HG03066 (cell line): ENCODE results near the gene RNASE11.
A peak's percentile ranks its signal among the peaks of the same experiment; 100 is the strongest.
"Not testable (repeated sequence)": the region's sequence is repeated elsewhere in the genome, so short reads cannot be mapped to it uniquely, and the experiment has no call there.

Source experiments
- ATAC-seq: cut with Tn5 transposase; IDR thresholded peaks from one replicate; pipeline ENCODE4 v1.9.1; 2021; ENCODE audit warnings: low read depth; ENCODE audit not compliant: unreplicated experiment

RNASE11 gene

DNA sequence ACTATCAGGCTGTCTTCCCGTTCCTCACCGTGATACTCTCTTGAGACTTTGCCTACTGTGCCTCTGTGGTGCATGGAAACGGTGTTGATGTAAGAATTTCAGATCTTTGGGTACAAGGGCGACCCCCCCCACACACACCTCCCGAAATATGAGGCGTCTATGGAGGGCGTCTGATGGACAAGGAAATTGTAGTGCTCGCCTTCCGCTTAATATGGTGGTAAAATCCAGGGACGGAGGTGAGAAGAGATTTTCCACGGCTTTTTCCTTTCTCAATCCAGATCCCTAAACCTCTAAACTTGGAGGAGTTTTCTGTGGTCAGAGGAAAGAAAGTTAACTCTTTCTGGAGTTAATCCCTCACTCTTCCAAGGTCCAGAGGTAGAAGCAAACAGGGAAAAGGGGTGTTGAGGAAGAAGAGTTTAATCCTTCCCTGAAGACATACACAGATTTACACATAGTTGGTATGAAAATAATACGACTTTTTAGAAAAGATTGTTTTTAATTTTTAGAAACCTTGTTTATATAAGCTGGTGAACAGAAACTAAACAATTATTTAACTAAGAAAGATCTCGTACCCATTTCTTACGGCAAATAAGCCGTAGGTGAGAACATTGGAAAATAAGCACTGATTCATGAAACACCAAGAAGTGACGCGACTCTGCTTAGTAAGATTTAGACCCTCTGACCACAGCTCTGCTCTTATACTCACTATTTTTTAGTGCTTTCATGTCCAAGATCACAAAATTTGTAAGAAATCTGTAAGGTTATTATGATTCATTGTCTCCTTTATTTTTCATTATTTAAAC, 26.4 kb upstream of the RNASE11 start:
- ATAC-seq: no peak

DNA sequence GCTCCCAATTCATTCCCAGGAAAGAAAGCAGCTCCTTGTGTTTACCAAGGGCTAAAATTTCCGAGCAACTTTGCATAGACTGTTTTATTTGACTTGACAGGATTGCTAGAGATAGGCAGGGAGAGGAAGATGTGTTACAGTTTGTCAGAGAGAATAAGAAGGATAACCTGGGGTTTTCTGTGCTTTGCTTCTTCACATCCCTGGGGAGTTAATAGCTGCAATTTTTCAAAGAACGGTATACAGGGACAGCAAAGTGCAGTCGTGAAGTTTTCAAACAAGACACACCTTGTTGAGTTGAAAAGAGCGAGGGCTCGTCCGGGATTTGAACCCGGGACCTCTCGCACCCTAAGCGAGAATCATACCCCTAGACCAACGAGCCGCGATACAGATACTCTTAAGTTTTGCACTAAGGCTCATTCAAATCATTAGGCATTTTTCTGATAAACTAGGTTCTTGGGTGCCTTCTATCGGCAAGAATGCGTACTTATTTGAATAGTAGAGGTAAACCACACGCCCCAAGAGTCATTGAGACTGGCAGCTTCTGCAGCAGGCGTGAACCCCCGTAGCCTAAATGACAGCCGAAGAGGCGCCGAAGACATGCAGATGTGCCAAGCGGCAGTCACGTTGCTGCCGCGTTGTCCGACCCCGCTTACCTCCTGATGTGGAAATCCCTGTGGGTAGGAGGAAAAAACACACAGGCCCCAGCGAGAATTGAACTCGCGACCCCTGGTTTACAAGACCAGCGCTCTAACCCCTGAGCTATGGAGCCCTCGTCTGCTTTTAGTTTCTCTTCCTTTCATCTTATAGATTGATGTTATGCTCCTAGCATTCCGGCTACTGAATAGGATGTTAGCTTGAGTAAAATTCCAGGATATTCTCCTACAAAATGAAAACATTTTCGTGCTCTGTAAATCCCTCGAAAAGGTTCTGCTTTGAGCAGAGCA, 25.6 kb upstream of the RNASE11 start:
- ATAC-seq: peak; percentile 68

DNA sequence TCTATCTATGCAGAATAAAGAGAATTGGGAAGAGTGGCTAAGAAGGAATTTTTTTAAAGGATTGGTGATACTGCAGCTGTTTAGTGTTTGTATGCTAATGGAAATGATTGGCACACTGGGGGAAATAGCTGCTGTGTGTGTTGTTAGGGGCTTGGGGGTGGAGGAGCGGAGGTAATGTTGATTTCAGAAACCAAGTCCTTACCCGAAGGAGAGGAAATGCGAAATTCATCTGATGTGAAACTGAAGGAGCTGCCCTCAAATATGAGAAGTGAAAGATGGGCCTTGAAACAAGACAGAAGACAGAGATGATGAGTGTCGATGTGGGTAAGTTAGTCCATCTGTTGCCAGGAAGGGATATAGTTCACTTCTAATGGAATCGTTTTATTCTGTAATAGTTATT, 24.6 kb upstream of the RNASE11 start:
- ATAC-seq: no peak

DNA sequence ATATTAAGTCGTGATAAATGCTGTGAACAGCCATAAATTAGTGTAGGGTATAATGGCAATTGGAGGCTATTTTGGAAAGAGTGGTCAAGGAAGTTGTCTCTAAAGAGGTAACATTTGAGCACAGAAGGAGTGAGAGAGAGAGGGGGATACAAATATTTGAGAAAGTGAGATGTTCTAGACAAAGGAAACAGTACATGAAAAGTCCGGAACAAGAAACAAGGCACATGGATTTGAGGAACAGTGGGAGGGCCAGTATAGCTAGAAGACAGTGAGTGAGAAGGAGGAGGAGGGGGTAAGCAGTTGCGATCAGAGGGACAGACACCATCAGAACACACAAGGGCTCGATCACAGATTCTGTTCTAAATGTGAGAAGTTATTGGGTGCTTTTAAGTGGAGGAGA, 23.5 kb upstream of the RNASE11 start:
- no peak for ATAC-seq

DNA sequence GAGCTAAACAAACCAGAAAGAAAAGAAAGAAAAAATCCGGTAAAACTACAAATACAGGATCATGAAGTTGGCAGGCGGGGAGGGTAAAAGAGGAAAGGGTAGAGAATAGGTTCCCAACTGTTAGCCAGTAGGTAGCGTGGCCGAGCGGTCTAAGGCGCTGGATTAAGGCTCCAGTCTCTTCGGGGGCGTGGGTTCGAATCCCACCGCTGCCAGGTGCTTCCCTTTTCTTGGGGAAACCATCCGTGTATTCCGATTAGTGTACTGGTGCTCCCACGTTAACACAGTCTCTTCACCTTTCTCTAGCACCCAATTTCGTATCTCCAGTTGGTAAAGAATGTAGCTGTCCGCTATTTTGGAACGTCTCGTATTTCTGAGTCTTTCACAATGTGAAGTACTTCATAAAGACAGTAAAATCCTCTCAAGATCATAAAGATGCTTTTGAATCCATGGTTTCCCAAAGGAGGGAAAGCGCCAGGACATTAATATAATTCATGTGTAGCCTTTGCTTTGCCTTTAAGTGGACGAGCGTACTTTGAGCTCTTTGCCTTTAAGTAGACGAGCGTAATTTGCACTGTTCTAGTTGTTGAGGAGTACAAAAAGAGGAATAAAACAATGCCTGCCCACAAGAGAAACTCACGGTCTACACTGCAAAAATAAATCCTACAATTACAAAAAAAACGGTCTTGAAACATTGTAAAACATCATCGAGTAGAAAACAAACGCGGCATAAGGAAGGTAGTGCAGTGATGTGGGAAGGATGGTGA, 22.4 kb upstream of the RNASE11 start:
- ATAC-seq: no peak

DNA sequence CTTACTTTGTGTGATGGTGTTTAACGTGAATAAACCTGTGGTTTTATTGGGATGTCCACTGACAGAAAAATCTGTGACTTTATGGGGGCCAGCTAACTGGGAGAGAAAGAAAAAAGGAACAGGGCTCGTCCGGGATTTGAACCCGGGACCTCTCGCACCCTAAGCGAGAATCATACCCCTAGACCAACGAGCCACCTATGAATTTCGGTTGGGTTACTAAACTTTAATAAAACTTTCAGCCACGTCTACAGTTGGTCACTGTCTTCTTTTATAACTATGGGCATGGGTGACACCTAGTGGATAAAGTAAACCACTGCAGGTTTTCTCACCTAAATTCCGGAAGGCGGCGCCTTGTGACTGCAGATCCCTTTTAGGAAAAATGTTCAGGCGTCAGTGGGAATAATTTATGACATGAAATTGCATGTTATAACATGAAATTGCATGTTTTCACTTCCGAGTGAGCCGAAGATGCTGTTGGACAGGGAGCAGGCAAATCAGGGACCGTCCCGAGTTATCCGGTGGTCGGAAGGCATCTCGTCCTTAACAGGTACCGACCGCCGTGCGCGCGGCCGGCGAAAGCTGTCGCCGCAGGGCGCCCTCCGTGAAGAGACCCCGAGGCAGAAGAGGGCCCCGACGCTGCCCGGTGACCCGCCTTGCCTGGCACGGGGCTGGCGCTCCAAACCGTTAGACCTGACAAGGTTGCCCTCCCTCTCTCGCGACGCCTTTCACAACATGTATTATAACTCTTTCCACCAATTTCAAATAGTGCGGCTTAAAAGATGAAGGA, 21.6 kb upstream of the RNASE11 start:
- ATAC-seq: no peak

DNA sequence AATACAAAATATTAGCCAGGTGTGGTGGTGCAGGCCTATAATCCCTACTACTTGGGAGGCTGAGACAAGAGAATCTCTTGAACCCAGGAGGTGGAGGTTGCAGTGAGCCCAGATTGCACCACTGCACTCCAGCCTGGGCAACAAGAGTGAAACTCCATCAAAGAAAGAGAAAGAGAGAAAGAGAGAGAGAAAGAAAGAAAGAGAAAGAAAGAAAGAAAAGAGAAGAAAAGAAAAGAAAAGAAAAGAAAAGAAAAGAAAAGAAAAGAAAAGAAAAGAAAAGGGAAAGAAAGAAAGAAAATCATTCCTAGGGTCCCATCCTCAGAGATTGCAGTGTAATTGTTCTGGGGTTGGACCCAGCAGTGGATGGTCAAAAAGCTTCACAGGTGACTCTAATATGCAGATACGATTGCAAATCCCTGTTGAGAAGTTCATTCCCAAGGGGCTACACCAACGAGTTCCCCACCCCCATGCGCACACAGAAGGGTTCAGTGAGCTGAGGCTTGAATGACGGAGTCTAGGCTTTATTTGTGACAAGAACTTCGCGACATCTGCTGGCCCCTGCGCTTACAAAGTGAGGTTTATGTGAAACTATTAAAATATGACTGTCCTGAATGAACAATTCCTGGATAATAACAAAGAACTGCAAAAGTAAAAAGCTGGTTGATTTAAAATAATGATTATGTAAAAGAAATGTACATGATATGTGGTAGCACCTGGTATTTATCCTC, 20.7 kb upstream of the RNASE11 start:
- no peak for ATAC-seq

DNA sequence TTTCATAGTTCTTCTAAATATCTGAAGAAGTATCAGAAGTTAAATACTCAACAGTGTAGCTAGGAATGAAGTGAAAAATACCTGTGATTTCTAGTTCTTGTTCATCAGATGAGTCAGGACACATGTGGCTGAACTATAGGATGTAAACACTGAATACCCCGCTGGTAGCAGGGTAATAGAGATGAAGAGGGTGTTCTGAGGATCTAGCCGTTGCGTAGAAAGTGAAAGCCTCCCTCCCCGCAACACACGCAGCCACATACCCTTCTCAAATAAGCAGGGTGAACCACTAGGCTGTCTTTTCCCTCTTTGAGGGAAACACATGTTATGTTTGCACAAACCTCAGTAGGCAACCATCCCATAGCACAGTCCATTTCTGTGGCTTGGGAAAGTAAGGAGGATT, 19.8 kb upstream of the RNASE11 start:
- ATAC-seq: no peak

DNA sequence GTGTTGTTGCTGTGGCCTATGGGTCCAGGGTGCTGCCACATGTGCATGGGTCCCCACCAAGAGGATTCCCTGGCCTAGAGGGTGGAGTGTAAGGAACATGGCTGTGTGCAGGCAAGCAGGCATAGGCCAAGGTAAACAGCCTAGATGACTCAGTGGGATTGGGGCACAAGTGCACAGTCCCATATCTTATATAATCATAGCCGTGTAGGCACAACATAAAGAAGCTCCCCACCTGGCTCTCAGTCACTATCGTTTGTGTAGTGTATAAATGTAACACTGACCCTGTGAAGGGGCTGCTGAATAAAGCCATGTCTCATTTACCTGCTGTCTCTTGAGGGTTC, 19.1 kb upstream of the RNASE11 start:
- no peak for ATAC-seq

DNA sequence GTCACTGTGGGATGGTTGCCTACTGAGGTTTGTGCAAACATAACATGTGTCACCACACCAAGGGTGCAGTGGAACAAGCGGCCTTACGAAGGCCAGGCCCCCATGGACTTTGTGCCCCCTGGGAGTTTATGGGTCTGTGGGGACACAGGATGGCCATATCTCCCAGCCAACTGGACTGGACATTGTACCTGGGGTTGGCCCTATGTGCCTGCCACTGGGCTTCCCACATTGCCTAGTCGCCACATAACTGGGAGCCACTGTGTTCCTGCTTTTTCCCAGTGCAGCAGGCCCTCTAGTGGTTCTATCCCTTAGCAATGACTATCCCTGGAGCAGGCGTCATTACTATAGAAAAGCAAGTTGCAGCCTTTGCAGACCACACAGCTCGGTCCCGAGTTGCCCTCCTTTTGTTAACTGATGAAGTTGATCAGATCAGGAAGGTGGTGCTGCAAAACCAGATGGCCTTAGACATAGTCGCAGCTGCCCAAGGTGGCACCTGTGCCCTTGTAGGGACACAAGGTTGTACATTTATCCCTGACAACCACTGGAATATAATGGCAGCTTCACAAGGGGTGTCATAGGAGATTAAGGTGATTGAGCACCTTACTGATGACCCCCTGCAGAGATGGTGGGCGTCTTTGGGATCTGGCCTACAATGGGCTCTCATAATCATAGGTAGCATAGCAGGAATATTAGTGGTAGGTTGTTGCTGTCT, 18.5 kb upstream of the RNASE11 start:
- ATAC-seq: no peak

DNA sequence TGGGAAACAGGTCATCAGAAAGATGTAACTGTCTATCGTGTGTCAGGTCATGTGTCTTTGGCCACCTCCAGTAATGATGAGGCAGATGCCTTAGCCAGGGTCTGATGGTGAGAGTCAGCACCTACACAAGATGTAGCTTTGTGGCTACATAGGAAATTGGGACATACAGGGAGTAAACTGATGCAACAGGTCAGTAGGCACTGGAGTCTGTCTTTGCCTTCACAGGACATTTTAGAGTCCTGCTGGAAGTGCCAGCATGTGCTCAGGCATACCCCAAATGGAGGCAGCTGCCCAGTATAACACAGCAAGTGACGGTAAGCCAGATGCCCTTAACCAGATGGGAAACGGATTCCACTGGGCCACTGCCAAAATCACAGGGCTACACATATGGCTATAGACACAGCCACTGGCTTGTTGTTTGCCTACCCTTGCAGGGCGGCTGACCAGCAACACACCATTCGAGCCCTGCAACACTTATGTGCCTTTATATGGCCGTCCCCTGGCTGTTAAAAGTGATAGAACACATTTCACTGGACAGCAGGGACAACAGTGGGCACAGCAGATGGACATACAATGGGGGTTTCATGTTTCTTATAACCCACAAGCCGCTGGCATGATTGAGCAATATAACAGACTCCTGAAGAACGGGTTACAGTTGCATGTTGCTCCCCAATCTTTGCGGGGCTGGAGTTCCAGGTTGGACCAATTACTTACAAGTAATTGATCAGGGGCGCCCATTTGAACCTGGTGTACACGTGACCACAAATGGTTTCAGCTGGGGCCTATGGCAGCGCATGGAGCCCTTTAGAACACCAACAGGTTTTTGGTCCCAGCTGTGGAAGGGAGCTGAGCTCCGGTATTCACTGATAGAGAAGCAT, 16.3 kb upstream of the RNASE11 start:
- ATAC-seq: no peak

DNA sequence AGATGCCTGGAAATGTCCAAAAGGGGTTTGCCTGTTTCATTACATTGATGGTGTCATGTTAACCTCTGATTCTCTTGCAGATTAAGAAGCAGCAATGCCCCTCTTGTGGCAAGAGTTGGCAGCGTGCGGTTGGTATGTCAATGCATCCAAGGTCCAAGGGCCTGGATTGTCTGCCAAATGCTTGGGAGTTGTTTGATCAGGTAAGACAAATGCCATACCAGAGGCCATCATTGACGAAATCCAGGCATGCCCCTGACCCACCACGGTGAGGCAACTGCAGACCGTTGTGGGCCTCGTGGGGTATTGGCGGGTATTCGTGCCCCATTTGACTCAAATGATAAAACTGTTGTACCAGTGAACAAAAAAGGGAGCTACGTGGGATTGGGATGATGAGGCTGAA, 14.8 kb upstream of the RNASE11 start:
- no peak for ATAC-seq

DNA sequence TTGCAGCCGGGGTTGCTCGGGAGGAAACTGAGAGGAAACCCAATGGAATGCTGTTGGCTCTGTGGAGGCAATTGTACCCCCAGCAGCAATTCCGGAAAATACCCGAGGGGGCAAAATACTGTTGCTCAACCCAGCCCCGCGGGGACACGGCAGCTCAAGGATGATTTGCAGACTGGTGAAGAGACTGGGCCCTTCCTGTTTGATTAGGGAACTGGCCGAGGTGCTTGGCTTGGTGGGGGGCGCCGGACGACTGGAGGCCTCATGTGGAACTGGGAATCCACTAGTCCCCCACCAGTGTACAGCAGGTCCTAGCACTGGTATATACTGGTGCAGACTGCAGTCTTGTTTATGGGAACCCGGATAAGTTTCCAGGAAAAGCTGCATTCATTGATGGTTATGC, 13.7 kb upstream of the RNASE11 start:
- ATAC-seq: no peak

DNA sequence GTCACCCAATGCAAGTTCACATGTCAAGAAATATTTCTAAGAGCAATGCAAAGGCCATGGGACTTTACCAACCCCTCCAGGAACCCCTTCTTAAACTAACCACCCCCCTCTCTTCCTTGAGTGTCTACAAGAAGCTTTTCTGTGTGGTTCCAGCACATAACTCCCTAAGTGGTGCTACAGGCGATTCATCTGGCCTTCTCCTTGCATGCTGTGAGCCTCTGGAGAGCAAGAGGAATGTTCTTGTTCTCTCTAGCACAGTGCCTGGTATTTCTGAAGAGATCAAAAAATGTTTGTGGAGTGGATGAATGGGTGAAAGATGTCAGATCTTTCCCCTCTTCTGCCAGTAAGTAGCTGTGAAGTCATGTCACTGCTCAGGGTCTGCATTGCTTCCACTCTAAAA, 9.3 kb upstream of the RNASE11 start:
- no peak for ATAC-seq

DNA sequence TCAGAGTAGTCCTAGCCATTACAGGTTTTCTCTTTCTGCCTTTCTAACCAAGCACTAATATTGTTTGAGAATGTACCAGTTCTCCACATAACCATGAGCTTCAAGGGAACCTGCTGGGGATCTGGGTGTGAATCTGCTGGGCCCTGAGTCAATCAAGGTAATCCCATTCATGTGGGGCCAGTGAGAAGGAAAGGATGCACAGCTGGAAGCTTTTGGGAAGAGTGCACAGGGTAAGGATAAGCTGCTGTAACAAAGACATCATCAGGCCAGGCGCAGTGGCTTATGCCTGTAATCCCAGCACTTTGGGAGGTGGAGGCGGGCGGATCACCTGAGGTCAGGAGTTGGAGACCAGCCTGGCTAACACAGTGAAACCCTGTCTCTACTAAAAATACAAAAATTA, 7.9 kb upstream of the RNASE11 start:
- ATAC-seq: not testable (repeated sequence)

DNA sequence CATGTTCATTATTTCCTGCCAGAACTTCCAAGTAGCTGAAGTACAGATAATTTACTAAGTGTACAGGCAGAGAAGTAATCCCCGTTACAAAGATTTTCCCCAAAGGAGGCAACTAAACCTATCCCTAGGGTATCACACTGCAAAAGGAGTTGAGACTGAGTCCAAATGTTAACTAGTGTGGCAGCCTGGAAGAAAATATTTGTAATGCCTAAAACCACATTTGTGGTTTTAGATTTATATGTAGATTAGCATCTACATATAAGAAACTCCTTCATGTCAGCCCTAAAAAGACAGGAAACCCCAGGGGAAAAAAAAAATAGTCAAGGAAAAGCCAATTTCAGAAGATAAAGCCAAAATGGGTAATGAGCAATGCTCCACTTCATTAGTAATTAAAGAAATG, 4.8 kb upstream of the RNASE11 start:
- ATAC-seq: no peak

DNA sequence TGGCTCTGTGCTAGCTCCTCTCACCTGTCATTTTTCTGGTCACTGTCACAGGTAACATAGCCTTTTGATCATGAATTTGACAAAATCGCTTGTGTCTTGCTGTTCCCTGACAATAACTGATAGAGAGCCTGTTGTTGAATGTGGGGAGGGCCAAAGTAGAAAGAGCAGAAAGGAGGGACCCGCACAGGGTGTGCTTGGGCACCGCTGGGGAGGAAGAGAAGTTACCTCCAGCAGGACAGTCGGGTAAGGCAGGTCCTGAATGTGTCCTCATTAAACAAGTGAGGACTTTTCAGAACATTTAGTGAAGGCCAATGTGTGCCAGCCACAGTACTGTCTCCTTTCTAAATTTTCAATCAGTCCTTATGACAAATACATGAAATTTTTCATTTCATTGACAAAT, 3.4 kb upstream of the RNASE11 start, which contains the start of gene RNASE12:
RNASE12 (minus strand) TSS at position 142 of the 400 bp plus-strand sequence. CDS start 653 bp downstream, outside the sequence.
- ATAC-seq: no peak

DNA sequence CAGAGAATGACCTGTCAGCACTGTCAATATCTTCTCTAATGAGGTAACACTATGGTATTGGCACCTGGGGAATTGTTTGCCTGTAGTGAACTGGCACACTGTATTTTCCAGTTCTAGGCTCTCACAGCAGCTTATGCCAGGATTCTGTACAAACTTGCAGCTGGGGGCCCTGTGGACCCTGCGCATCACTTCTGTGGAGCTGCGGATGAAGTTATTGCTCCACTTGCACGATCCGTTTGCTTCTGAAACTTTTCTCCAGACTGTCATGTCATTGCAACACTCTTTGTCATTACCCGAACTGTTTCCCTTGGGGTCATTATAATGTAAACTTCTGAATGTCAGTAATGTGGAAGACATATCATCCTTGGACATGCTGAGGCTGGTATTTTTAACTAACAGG, 3.9 kb downstream of the RNASE11 start:
- no peak for ATAC-seq
